Measurements from ENCODE around the gene PSMG4.
"Not testable (repeated sequence)": the region's sequence is repeated elsewhere in the genome, so short reads cannot be mapped to it uniquely, and the experiment has no call there.

Gene PSMG4

DNA sequence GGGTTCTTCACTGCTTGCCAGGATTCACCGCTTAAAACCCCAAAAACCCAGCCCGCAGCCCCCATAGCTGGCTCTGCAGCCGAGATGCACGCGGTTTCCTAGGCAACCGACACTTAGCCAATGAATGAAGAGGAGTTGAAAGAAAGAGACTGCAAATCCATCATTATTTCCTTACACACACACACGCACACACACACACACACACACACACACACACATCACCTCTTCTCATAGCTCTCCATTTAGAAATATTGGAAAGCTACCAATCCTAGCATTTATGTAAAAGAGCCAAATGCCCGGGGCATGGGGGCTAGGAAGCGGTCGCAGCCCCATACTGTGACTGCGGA is 27.9 kb upstream of the PSMG4 start:
- no peak for DNase-seq

DNA sequence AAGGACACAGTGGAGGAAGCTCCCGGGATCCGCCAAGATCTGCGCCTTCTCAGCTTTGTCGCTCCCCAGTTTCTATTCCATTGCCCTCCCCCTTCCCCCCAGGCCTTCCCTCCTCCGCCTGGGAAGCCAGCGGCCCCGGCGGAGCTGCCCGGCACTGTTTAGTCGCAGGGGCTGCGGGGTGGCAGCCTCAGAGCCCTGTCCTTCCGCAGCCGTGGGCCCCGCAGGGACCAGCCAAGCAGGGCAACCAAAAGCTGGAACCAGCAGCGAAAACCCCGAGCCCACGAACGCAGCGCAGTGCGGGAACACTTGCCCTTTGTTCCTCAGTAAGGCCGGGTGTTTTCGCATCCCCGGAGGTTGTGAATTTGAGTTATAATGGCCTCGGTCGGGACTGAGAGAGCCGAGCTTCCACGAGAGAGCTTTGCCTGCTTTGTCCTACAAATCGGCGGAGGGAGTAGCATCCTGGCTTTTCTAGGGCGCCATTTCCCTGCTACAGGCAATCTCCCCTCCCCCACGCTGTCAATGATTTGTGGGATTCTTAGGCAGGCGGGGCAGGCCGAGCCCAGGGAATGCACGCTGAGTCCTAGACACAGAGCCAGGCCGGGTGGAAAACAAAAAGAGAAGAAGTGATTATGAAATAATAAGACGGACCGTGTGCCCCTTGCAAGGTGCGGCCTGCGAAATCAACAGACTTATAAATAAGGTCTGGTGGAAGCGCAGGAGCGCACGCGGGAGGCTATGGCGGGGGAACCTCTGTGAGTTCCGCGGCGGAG is 27.3 kb upstream of the PSMG4 start:
- no peak for DNase-seq

DNA sequence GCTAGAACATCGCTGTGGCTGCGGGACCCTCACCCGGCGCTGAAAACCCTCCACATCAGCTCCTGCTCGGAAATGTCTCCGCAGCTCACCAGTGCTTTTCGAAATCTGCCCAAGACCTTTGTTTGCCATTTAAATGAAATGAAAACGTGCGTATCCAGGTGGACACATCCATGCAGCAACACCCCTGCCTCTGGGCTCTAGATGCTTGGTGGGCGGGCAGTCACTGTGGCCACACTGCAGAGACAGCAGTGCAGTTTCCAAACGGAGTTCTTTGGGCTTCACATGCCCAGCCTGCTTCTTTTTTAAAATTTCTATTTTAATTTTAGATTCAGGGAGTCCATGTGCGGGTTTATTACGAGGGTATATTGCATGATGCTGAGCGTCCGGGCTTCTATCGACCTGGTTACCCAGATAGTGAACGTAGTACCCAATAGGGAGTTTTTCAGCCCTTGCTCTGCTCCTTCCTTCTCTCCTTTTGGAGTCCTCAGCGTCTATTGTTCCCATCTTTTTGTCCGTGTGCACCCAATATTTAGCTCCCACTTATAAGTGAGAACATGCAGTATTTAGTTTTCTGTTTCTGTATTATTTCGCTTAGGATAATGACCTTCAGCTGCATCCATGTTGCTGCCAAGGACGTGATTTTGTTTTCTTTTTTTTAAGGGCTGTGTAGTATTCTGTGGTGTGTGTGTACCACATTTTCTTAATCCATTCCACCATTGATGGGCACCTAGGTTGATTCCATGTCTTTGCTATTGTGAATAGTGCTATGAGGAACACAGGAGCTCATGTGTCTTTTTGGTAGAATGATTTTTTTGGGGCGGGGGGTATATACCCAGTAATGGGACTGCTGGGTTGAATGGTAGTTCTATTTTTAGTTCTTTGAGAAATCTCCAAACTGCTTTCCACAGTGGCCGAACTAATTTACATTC is 26.5 kb upstream of the PSMG4 start:
- no peak for DNase-seq

DNA sequence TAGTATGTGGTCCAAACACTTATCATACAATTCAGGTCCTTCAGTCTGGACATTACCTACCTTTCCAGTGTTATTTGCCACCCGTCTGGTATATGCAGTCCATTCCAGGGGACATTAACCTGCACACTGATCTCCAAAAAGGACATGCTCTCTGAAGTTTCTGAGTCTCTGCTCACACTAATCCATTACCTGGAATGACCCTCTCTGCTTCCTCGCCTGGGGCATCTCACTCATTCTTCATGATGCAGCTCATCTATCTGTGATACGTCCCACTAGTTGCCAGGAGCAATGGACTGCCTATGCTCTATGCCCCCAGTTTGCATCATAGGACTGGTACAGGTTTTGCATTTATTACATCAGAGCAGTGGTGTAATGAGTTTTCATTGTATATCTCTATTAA is 25.4 kb upstream of the PSMG4 start:
- DNase-seq = no peak

DNA sequence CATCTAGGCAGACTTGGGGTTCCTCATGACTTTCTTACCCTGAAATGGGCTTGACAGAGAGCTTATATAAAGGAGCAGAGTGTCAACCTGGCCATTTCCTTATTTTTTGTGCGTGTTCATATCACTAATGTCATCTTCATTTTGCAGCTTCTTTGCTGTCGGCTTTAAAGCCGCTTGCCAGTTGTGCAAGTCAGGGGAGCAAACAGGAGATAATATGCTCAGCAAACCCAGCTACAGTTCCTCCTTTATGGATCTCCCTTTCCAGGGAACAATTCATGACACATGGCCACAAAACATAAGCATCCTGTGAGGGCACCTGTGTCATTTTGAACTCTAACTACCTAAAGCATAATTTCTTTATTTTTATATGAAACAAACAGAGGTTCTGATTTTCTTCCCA is 24.8 kb upstream of the PSMG4 start:
- no peak for DNase-seq

DNA sequence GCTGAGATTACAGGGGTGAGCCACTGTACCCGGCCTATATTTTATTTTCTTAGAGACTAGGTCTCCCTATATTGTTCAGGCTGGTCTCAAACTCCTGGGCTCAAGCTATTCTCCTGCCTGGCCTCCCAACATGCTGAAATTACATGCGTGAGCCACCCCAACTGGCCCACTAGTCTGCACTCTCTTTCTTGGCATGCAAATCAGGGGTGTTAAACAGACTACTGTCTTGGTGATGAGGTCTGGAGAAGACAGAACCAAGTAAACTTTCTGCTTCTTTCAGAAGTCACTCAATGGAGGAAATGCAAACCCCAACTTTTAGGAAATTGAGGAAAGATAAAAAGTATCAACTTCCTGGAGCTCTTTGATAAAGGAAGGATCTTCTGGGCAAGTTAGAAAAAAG is 23.3 kb upstream of the PSMG4 start:
- no peak for DNase-seq

DNA sequence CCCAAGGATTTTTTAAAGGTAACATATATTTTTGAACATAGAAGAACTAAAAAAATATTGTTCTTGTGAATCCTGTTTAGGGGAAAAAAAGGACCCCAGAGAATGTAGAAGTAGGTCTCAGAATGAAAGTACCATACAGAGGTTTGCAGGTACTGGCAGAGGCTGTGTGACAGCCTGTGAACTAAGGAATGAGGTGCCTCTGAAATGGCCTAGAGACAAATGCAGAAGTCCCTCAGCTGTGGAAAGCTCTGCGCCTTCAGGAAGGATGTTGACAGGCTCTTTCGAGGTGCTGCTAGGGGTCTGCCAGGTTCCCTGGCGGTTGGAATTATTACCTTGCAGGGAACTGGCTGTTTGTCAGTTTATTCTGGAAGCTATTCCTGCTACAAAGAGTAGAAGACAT is 22.7 kb upstream of the PSMG4 start:
- DNase-seq = no peak

DNA sequence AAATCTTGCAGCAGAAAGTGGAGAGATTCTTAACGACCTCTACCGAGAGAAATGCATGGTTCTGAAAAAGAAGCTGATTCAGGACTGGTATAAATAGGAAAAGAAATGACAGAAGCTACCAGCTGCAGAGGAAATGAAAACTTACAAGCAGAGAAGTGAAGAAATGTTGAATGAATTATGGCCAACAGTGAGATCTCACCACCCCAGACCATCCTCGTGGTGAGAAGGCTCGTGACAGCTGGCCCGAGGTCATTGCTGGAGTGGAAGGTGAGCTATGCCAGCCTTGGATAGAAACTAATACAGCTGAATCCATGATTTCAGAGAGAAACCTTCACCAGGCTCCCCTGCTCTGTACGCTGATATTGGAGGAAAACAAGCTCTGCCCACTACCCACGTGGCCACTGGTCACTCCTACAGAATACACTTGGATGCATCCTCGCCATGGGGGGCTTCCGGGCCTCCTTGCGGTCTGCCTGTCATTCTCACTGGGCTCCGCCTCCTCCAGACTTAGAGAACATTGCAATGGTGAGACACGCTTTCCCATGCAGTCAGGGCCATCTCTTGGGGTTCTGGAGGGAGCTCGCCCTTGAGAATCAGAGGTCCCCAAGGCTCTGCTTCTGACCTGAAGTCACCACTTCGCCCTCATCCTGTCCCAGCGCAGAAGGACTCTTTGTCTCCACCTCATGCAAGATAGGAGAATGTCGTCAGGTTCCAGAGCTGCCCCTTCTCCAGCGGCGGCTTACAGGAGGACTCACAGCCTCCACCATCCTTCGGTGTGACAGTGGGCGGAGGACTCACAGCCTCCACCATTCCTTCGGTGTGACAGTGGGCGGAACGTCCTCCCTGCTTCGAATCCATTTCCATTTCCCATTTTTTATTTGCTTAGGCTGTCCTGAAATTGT is 20.7 kb upstream of the PSMG4 start:
- no peak for DNase-seq

DNA sequence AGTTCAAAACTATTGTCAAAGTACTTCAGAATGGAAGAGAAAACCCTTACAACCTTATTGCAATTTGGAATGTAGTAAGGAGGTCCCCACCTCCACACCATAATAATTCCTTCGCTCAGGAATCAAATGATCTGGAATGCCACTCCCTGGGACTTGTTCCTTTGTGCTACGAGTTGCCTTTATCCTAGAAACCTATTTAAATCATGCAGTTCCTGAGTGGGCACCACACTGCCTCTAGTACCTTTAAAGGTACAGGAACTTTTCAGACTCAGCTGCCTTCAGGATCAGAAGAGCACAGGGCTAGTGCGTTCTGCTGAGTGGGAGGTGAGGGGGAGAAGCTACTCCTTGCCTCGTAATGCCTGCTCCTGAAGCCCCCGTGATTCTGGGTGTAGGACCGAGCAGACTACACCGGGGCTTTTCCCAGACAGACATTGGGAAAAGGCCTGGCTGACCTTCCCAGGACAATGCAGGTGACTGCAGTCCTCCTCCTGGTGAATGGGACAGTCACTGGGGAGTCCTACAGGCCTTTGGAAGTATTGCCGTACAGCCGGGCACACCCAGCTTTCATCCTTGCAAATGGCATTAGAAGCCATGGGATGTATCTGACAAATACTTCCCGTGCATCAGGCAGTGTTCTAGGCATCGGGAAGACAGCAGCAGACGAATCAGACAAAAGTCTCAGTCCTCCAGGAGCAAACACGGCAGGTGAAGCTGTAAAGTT is 19.5 kb upstream of the PSMG4 start:
- no peak for DNase-seq

DNA sequence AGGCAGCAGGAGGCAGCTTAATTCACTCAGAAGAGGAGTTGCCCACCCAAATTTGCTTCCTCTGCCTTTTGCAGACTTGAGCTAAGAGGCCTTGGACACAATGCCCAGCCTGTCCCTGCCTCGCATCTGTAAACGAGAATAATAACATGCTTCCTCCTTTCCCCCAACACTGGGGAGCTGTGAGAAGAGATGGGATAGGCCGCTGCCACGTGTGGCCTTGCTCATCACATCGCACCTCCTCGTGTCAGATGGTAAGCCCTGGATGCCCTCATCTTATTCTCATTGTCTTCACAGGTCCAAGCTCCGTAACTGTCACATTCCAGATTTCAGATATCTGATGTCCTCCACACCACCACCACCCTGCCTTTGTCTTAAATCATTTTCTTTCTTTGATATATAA is 18.2 kb upstream of the PSMG4 start:
- no peak for DNase-seq

DNA sequence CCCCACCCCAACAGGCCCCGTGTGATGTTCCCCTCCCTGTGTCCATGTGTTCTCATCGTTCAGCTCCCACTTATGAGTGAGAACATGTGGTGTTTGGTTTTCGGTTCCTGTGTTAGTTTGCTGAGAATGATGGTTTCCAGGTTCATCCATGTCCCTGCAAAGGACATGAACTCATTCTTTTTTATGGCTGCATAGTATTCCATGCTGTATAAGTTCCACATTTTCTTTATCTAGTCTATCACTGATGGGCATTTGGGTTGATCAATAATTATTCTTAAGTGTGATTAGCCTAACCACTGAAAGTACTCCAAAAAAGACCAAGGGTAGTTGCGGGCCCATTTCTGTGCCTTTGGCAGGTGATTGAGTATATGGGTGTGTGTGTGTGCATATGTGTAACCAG is 17.0 kb upstream of the PSMG4 start:
- DNase-seq = not testable (repeated sequence)

DNA sequence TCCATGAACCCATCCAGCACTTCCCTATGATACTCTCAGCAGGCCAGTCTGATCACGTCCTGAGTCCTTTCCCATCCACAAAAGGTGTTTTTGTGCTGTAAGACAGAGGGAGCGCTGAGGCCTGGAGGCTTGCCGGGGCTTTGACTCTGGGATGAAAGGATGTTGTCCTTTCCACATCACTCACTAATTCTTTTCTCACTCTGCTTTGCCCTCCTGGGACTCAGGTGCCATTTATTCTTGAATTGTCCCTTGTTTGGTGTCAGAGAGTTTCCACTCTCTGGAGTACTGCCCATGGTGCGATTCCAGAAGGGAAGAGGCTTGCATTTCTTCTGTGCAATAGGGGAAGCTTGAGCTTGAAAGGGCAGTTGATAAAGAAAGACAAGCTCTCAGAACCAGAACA is 16.0 kb upstream of the PSMG4 start:
- no peak for DNase-seq

DNA sequence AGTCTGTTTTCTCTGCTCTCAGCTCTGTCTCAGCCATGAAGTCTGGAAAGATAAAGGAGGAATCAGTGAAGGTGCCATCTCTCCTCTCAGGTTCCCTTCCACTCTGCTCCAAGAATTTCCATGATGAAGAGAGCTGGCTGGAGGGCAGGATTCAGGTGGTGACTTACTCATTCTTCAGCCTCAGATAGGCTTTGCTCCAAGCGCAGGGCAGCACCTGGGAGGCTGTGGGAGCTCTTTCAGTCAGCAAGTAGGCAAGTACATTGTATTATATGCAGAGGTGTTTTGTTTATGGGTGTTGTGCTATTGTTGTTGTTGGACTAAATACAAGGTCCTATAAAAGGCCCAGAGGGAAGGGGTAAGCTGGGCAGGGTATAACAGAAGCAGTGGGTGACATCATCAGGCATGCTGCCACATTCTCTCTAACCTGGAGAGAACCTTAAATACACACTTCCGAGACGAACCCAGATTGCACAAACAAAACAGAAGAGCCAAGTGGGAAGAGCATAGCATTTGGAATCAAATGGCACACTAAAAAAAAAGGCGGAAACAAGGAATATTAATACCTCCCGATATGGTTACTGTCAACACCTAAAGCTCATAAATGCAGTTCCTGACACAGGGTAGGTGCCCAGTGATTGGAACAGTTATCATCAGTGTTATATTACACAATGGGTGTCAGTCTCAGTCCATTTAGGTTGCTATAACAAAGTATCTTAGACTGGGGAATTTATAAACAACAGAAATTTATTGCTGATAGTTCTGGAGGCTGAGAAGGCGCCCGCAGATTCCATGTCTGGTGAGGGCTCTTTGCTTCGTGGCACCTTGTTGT is 14.5 kb upstream of the PSMG4 start:
- no peak for DNase-seq

DNA sequence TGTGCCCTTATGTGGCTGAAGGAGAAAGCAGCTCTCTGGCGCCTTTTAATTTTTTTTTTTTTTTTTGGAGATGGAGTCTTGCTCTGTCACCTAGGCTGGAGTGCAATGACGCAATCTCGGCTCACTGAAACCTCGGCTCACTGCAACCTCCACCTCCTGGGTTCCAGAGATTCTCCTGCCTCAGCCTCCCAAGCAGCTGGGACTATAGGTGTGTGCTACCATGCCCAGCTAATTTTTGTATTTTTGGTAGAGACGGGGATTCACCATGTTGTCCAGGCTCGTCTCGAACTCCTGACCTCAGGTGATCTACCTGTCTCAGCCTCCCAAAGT is 13.9 kb upstream of the PSMG4 start:
- DNase-seq = not testable (repeated sequence)

DNA sequence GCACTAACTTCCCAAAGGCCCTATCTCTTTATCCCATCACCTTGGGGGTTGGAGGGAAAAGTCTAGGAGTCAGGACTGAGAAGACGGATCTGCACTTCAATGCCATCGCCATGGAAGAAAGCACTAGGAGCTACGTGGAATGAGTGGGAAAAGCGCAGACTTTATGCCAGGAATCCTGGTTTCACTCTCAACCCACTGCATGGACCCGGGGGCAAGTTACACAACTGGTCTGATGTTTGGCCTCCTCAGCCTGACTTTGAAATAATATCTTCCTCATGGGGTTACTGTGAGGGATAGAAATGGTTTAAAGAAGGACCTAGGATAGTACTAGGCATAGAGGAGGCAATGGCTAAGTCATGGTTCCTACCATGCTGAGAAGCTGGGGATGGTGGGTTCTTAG is 13.5 kb upstream of the PSMG4 start:
- no peak for DNase-seq

DNA sequence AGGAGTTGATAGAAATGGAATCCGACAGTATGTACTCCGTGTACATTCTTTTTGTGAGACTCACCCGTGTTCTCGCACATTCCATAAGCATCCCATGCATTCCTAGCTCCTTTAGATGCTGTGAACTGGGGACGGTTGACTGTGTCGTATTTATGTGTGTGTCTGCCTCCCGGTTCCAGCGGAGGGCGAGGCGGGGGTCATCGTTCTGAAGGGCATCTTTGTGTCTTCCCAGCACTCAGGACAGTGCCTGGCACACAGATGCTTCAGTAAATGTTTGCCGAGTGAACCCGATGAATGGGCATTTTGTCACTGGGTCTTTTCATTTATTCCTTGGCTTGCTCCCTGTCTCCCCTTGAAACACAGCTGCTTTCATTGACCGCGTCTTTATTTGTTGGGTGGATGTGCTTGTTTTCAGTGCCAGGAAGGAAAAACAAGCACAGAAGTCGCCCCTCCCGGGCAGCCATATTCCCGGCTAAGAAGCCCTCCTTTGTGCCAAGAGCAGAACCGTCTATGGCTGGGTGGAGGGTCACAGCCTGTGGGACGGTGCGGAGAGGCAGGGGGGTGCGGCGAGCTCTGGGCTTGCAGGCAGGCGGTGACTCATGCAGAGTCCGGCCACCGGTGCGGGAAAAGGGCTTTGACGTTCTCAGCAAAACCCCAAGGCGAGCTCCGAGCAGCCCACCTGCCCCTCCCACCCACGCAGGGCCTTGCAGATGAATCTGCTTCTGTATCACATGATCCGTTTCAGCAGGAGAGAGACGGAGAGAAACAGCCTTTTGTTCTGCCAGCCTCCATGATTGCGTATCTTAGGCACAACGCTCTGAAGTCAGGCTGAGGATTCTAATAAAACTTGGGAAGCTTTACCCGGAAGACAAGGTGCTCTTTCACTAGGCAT is 11.2 kb upstream of the PSMG4 start:
- no peak for DNase-seq

DNA sequence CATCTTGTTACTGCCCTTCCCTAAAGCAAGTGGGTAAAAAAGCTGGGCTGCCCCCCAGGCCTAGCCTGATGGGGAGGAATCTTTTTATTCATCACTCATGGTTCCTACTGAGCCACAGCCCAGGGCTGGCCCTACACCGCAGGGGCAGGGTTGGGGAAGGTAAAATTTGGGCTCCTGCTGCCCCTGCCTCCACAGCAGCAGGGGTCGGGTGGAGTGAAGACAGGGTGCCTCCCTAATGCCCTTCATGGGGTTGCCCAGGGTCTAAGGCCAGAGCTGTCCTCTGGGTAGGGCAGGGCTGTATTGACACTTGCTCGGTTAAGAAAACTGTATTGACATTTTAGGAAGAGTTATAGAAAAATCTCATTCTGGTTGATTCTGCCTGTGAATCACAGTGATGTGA is 8.9 kb upstream of the PSMG4 start:
- DNase-seq = no peak

DNA sequence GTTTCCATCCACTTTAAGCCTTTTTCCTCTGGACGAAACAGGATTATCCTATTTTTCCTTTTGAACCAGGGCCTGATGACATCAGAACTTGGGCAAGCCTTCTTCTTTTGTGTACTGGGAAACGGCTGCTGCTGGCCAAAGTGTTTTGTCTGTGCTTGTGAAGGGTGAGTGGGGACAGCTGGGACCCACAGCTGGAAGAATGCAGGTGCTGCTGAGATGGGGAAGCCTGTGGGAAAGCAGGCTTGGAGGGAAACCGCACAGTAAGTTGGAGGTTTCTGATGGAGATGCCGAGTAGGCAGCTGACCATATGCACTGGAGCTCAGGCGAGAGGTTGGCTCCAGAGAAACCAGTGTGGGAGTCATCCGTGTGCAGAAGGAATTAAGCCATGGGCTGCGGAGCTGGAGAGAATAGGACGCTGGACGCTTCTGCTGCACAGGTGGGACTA is 8.5 kb upstream of the PSMG4 start:
- DNase-seq = no peak

DNA sequence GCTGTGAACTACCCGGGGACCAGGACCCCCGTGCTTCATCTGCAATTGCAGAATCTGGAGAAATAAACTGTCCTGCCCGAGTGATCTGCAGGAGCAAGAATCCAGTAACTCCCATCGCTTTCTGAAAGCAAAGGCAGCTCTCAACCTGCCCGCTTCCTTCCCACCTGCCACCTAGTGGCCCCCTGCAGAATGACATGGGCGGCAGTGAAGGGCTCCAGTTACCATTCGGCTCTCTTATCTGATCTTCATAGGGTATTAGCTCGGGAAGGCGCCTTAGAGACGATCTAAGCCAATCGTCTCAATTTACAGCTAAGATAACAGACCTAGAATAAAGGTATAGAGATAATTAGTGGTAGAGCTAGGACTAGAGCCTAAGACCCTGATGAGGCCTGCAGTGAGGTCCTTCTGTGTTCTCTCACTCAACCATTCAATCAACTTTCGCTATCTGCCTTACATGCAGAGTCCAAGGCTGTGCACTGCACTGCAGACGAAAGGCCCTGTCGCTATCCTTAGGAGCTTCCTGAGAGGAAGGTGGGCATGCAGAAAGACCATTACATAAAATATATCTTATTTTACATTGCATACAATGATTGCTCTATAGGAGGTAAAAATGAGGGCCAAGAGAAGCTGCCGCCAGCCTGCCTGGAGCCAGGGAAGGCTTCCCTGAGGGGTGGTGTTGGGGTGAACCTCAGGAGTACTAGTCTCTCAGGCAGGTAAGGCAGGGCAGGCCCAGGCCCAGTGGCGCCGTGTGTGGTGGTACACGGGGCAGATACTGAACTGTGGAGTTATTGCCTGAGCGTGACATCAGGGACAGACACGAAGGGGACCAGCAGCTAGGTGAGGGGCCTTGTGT is 7.1 kb upstream of the PSMG4 start:
- DNase-seq = peak; percentile 86

DNA sequence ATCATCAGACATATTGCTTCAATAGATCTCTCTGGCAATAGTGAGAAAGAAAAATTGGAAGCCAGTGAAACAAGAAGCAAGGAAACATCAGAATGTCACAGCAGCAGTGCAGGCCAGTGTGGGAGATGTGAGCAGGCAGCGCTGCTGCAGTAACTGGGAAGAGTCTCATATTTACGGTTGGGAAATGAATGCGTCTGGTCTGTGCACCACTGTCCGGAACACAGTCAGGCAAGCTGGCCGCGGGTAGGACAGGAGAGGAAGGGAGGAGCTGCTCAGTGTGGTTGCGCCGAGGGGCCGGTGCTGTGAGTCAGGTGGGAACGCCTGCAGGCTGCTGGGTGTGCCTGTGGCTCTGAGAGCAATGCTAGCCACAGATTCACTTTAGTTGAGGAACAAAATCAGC is 6.4 kb upstream of the PSMG4 start:
- no peak for DNase-seq
